HCT116 (cell line): ENCODE results near the gene C2CD3. TPM values are rescaled to one million over a fixed set of nuclear protein-coding genes. Genes with fewer than 3 reads are reported as not detected.

Experiments
- ATAC-seq: fragments of 200-7000 bp; cut with Tn5 transposase; 2 replicates; pipeline ENCODE4 v1.9.1; 2020; ENCODE audit warnings: mild to moderate bottlenecking, moderate library complexity
- BruUV-seq: library from RNA; stranded (reverse); fragments of 400-500 nt; replicated peaks from 2 replicates; lab custom pipeline; 2021; lab: Mats Ljungman, UMichigan
- CTCF ChIA-PET: fragments of 300-600 bp; sonication (Branson Sonifier 250); formaldehyde crosslinking; loops from one replicate; lab custom pipeline; 2021; ENCODE audit warnings: antibody characterized with exemption; lab: Charles Lee
- POLR2A ChIA-PET: fragments of 300-600, 350-600 bp; sonication (Branson Sonifier 250); formaldehyde crosslinking; loops from one replicate; lab custom pipeline; 2021; ENCODE audit warnings: antibody characterized with exemption; lab: Charles Lee
- RAD21 ChIA-PET, 2 experiments: fragments of 300-600 bp; sonication (Branson Sonifier 250); formaldehyde crosslinking; loops; one replicate each; lab custom pipeline; 2023; ENCODE audit warnings: low total read pairs in 2 of 2; ENCODE audit not compliant: uncharacterized antibody in 2 of 2, unreplicated experiment in 2 of 2, low non-redundant PET in 1 of 2; lab: Charles Lee
- DNase-seq: peaks from one replicate; pipeline ENCODE4 v3.0.0-alpha.2; 2010; ENCODE audit warnings: low read depth, low spot score
- H2AFZ ChIP-seq: fragments of 200-600 bp; shearing (Covaris generic), sonication (generic); 2 replicates; pipeline ENCODE4 v1.6.1; 2017; ENCODE audit warnings: low read depth, mixed run types, mixed read lengths, antibody characterized with exemption, low read length; ENCODE audit not compliant: poor library complexity, severe bottlenecking
- H3K27ac ChIP-seq: 2 replicates; pipeline ENCODE4 v1.5.1; 2012; ENCODE audit warnings: low read depth, low read length
- H3K27me3 ChIP-seq: fragments of 200-600 bp; sonication (generic); 2 replicates; pipeline ENCODE4 v1.6.1; 2016; ENCODE audit warnings: mixed run types, low read length, mixed read lengths; ENCODE audit not compliant: insufficient read depth
- H3K36me3 ChIP-seq, 2 experiments: fragments of 200-500 bp in 1 of 2; fragments of 200-600 bp in 1 of 2; sonication (Bioruptor generic) in 1 of 2; sonication (generic) in 1 of 2; 2 replicates each; pipeline versions ENCODE4 v1.5.1 to v1.6.1; 2014 to 2016; ENCODE audit warnings: low read length in 2 of 2, inconsistent platforms in 1 of 2, mixed read lengths in 1 of 2, mixed run types in 1 of 2; ENCODE audit not compliant: insufficient read depth in 2 of 2, control insufficient read depth in 1 of 2
- H3K4me1 ChIP-seq, 2 experiments: fragments of 200-600 bp in 1 of 2; sonication (generic) in 1 of 2; 2 replicates each; pipeline versions ENCODE4 v1.5.1 to v1.6.1; 2012 to 2017; ENCODE audit warnings: low read length in 2 of 2, inconsistent platforms in 1 of 2, mild to moderate bottlenecking in 1 of 2, mixed read lengths in 1 of 2, mixed run types in 1 of 2, moderate library complexity in 1 of 2; ENCODE audit not compliant: insufficient read depth in 2 of 2, control insufficient read depth in 1 of 2
- H3K4me2 ChIP-seq: fragments of 200-600 bp; sonication (generic); 2 replicates; pipeline ENCODE4 v1.6.1; 2017; ENCODE audit warnings: mixed run types, low read length, mixed read lengths
- H3K4me3 ChIP-seq, 2 experiments: fragments of 200-600 bp in 1 of 2; sonication (generic) in 1 of 2; replicated peaks in 1 of 2; 2 replicates each; pipeline ENCODE4 v1.5.1; 2011 to 2016; ENCODE audit warnings: low read length in 2 of 2, control low read depth in 1 of 2, low read depth in 1 of 2, mild to moderate bottlenecking in 1 of 2, mixed read lengths in 1 of 2, mixed run types in 1 of 2
- H3K79me2 ChIP-seq: fragments of 200-600 bp; sonication (generic); 2 replicates; pipeline ENCODE4 v1.6.1; 2017; ENCODE audit warnings: mild to moderate bottlenecking, mixed run types, low read length, moderate library complexity, mixed read lengths; ENCODE audit not compliant: insufficient read depth
- H3K9ac ChIP-seq: fragments of 200-600 bp; sonication (generic); 2 replicates; pipeline ENCODE4 v1.6.1; 2016; ENCODE audit warnings: low read length, mixed read lengths
- H3K9me2 ChIP-seq: fragments of 200-600 bp; sonication (generic), shearing (Covaris generic); 2 replicates; pipeline ENCODE4 v1.6.1; 2017; ENCODE audit warnings: mixed run types, mild to moderate bottlenecking, moderate library complexity; ENCODE audit not compliant: insufficient read depth
- H3K9me3 ChIP-seq, 2 experiments: fragments of 200-500 bp in 1 of 2; fragments of 200-600 bp in 1 of 2; sonication (Bioruptor generic) in 1 of 2; sonication (generic) in 1 of 2; 2 replicates each; pipeline ENCODE4 v1.6.1; 2014 to 2017; ENCODE audit warnings: low read length in 2 of 2, mixed read lengths in 2 of 2, inconsistent platforms in 1 of 2, low read depth in 1 of 2, mild to moderate bottlenecking in 1 of 2, mixed run types in 1 of 2, moderate library complexity in 1 of 2; ENCODE audit not compliant: control insufficient read depth in 1 of 2, insufficient read depth in 1 of 2
- H4K20me1 ChIP-seq: fragments of 200-600 bp; sonication (generic), shearing (Covaris generic); 2 replicates; pipeline ENCODE4 v1.6.1; 2017; ENCODE audit warnings: mixed run types, mild to moderate bottlenecking, moderate library complexity; ENCODE audit not compliant: insufficient read depth
- CBX3 ChIP-seq: IDR thresholded peaks from 2 replicates; pipeline ENCODE4 v1.6.1; 2012; ENCODE audit warnings: low read depth
- CEBPB ChIP-seq: IDR thresholded peaks from 2 replicates; pipeline ENCODE4 v1.6.1; 2012; ENCODE audit warnings: low read depth
- EZH2 ChIP-seq: fragments of 200-600 bp; sonication (generic); IDR thresholded peaks from 2 replicates; pipeline ENCODE4 v1.6.1; 2017; ENCODE audit warnings: antibody characterized with exemption, mixed run types
- EZH2phosphoT487 ChIP-seq: fragments of 200-600 bp; IDR thresholded peaks from 2 replicates; pipeline ENCODE4 v1.6.1; 2018; ENCODE audit warnings: antibody characterized with exemption, borderline replicate concordance
- POLR2AphosphoS5 ChIP-seq: IDR thresholded peaks from 2 replicates; pipeline ENCODE4 v1.6.1; 2011; ENCODE audit warnings: mild to moderate bottlenecking, low read depth, low read length, moderate library complexity
- SP1 ChIP-seq: IDR thresholded peaks from 2 replicates; pipeline ENCODE4 v1.6.1; 2012; ENCODE audit warnings: low read depth
- SRF ChIP-seq: IDR thresholded peaks from 2 replicates; pipeline ENCODE4 v1.6.1; 2012; ENCODE audit warnings: low read depth
- TCF7L2 ChIP-seq: IDR thresholded peaks from 2 replicates; pipeline ENCODE4 v1.7.0; 2011; ENCODE audit warnings: borderline replicate concordance, inconsistent platforms; ENCODE audit not compliant: insufficient read depth, insufficient read length; ENCODE audit errors: extremely low read depth
- ZFX ChIP-seq: fragments of 450-650 bp; IDR thresholded peaks from 2 replicates; pipeline ENCODE4 v1.6.1; 2017
- ZNF274 ChIP-seq: fragments of 200-500 bp; sonication (Bioruptor generic); IDR thresholded peaks from 2 replicates; pipeline ENCODE4 v1.6.1; 2014; ENCODE audit warnings: mild to moderate bottlenecking, low read depth, low read length, inconsistent platforms
- intact Hi-C: fragments of 100-400 bp; cut with micrococcal nuclease; formaldehyde crosslinking; loops from 2 replicates; pipeline ENCODE4 v1.10.0; 2022
- total RNA-seq: library from RNA; stranded (reverse); gene quantifications from one replicate; pipeline ENCODE4 v1.2.1, GENCODE V29; 2021; ENCODE audit not compliant: unreplicated experiment
- TF ChIP-seq, protein P1 (sequence below): IDR thresholded peaks from 2 replicates; pipeline ENCODE4 v1.6.1; 2012; ENCODE audit warnings: low read depth
- TF ChIP-seq, protein P2 (sequence below): IDR thresholded peaks from 2 replicates; pipeline ENCODE4 v1.6.1; 2012
- TF ChIP-seq, protein P3 (sequence below), 3 experiments: fragments of 200-600 bp in 1 of 3; sonication (generic) in 1 of 3; IDR thresholded peaks in 2 of 3; conservative IDR thresholded peaks in 1 of 3; 2 replicates each; pipeline ENCODE4 v1.5.1; 2012 to 2017; ENCODE audit warnings: low read depth in 2 of 3, low read length in 2 of 3, antibody characterized with exemption in 1 of 3, borderline replicate concordance in 1 of 3, control low read depth in 1 of 3, mild to moderate bottlenecking in 1 of 3, mixed read lengths in 1 of 3, mixed run types in 1 of 3, moderate library complexity in 1 of 3; ENCODE audit not compliant: insufficient read depth in 1 of 3
- TF ChIP-seq, protein P4 (sequence below): IDR thresholded peaks from 2 replicates; pipeline ENCODE4 v1.6.1; 2011; ENCODE audit warnings: mild to moderate bottlenecking, low read length, moderate library complexity; ENCODE audit not compliant: insufficient replicate concordance; ENCODE audit errors: extremely low read depth

C2CD3 gene
- total RNA-seq, 1 experiment from 2014 or later: 30.6 TPM

DNA sequence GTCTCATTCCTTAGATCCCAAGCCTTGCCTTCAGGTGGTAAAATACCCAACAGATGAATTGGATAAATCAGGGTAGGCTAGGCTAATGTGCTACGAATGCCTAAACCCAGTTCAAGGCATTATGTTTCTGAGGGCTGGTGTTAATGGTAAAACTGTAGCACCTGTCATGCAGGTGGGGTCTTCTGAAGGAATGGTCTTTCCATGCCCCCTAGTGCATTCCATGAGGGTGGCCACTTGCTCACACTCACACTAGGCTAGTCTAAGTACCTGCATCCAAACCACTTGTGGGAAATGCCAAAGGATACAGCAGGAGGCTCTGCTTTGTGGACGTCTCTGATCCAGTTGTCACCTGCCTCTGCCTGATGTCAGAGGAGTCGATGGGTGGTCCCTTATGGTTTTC, 137.8 kb downstream of the C2CD3 start:
- BruUV-seq: no TSS peak
- Histone ChIP-seq H3K27ac (no peak overlapping the region), H3K9ac (no peak overlapping the region), H3K27me3 (no peaks in the 10 kb centered on the region), H3K4me1 (peaks cover 0 to 10% of the 10 kb centered on the region in 2 experiments; a peak in 1 of 4 replicates), H2AFZ (no peak overlapping the region), H3K9me3 (no peaks in the 10 kb centered on the region), H3K79me2 (no peaks in the 10 kb centered on the region), H3K4me3 (no peak overlapping the region), H4K20me1 (no peaks in the 10 kb centered on the region), H3K9me2 (no peaks in the 10 kb centered on the region), H3K36me3 (peaks cover 4 to 19% of the 10 kb centered on the region in 2 experiments; a peak in 1 of 4 replicates), H3K4me2 (no peak overlapping the region)
- no peak for DNase-seq
- CTCF ChIA-PET: no interaction called here
- TF ChIP-seq, protein P1, sequence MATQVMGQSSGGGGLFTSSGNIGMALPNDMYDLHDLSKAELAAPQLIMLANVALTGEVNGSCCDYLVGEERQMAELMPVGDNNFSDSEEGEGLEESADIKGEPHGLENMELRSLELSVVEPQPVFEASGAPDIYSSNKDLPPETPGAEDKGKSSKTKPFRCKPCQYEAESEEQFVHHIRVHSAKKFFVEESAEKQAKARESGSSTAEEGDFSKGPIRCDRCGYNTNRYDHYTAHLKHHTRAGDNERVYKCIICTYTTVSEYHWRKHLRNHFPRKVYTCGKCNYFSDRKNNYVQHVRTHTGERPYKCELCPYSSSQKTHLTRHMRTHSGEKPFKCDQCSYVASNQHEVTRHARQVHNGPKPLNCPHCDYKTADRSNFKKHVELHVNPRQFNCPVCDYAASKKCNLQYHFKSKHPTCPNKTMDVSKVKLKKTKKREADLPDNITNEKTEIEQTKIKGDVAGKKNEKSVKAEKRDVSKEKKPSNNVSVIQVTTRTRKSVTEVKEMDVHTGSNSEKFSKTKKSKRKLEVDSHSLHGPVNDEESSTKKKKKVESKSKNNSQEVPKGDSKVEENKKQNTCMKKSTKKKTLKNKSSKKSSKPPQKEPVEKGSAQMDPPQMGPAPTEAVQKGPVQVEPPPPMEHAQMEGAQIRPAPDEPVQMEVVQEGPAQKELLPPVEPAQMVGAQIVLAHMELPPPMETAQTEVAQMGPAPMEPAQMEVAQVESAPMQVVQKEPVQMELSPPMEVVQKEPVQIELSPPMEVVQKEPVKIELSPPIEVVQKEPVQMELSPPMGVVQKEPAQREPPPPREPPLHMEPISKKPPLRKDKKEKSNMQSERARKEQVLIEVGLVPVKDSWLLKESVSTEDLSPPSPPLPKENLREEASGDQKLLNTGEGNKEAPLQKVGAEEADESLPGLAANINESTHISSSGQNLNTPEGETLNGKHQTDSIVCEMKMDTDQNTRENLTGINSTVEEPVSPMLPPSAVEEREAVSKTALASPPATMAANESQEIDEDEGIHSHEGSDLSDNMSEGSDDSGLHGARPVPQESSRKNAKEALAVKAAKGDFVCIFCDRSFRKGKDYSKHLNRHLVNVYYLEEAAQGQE: no peak
- TF ChIP-seq CEBPB: no peak
- TF ChIP-seq, protein P2, sequence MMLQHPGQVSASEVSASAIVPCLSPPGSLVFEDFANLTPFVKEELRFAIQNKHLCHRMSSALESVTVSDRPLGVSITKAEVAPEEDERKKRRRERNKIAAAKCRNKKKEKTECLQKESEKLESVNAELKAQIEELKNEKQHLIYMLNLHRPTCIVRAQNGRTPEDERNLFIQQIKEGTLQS: no peak
- no peak for TF ChIP-seq POLR2AphosphoS5
- no peak for TF ChIP-seq SP1
- TF ChIP-seq ZFX: no peak
- TF ChIP-seq CBX3: no peak
- no peak for TF ChIP-seq TCF7L2
- TF ChIP-seq EZH2phosphoT487: no peak
- no peak for TF ChIP-seq EZH2
- TF ChIP-seq, protein P3, sequence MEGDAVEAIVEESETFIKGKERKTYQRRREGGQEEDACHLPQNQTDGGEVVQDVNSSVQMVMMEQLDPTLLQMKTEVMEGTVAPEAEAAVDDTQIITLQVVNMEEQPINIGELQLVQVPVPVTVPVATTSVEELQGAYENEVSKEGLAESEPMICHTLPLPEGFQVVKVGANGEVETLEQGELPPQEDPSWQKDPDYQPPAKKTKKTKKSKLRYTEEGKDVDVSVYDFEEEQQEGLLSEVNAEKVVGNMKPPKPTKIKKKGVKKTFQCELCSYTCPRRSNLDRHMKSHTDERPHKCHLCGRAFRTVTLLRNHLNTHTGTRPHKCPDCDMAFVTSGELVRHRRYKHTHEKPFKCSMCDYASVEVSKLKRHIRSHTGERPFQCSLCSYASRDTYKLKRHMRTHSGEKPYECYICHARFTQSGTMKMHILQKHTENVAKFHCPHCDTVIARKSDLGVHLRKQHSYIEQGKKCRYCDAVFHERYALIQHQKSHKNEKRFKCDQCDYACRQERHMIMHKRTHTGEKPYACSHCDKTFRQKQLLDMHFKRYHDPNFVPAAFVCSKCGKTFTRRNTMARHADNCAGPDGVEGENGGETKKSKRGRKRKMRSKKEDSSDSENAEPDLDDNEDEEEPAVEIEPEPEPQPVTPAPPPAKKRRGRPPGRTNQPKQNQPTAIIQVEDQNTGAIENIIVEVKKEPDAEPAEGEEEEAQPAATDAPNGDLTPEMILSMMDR (IDR thresholded peaks at IDR 0.05 in 2 of 3, conservative IDR thresholded peaks at IDR 0.05 in 1 of 3; ENCODE audit: borderline replicate concordance in 1 of 3, insufficient read depth in 1 of 3, low read depth in 2 of 3, low read length in 2 of 3): no peak
- TF ChIP-seq ZNF274: no peak
- TF ChIP-seq, protein P4, sequence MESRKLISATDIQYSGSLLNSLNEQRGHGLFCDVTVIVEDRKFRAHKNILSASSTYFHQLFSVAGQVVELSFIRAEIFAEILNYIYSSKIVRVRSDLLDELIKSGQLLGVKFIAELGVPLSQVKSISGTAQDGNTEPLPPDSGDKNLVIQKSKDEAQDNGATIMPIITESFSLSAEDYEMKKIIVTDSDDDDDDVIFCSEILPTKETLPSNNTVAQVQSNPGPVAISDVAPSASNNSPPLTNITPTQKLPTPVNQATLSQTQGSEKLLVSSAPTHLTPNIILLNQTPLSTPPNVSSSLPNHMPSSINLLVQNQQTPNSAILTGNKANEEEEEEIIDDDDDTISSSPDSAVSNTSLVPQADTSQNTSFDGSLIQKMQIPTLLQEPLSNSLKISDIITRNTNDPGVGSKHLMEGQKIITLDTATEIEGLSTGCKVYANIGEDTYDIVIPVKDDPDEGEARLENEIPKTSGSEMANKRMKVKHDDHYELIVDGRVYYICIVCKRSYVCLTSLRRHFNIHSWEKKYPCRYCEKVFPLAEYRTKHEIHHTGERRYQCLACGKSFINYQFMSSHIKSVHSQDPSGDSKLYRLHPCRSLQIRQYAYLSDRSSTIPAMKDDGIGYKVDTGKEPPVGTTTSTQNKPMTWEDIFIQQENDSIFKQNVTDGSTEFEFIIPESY: no peak
- TF ChIP-seq SRF: no peak
- POLR2A ChIA-PET: no interaction called here
- no peak for ATAC-seq
- intact Hi-C loops: no loop called here
- RAD21 ChIA-PET: no interaction called here
